BLaER1 treated with 17β-estradiol and CSF1 and Interleukin-3, amounts not matched to agents 10 nM and 100 nM (cell line): ENCODE data around the gene NFX1.
"Not testable (repeated sequence)": the region's sequence is repeated elsewhere in the genome, so short reads cannot be mapped to it uniquely, and the experiment has no call there.

Experiments
- H3K27ac ChIP-seq, 11 experiments: shearing (Covaris generic); formaldehyde crosslinking; 2 replicates each; pipeline ENCODE4 v1.8.1; 2022
- H3K27me3 ChIP-seq, 11 experiments: shearing (Covaris generic); formaldehyde crosslinking; 2 replicates each; pipeline ENCODE4 v1.8.1; 2022
- H3K36me3 ChIP-seq, 11 experiments: shearing (Covaris generic); formaldehyde crosslinking; 2 replicates each; pipeline ENCODE4 v1.8.1; 2022
- H3K4me1 ChIP-seq, 10 experiments: shearing (Covaris generic); formaldehyde crosslinking; 2 replicates each; pipeline ENCODE4 v1.8.1; 2022
- H3K4me2 ChIP-seq, 11 experiments: shearing (Covaris generic); formaldehyde crosslinking; 2 replicates each; pipeline ENCODE4 v1.8.1; 2022
- H3K4me3 ChIP-seq, 10 experiments: shearing (Covaris generic); formaldehyde crosslinking; 2 replicates each; pipeline ENCODE4 v1.8.1; 2022
- H3K9ac ChIP-seq, 11 experiments: shearing (Covaris generic); formaldehyde crosslinking; 2 replicates each; pipeline ENCODE4 v1.8.1; 2022
- H3K9me3 ChIP-seq, 11 experiments: shearing (Covaris generic); formaldehyde crosslinking; replicated peaks in 1 of 11; 2 replicates each; pipeline ENCODE4 v1.8.1; 2022
- H4K20me1 ChIP-seq, 11 experiments: shearing (Covaris generic); formaldehyde crosslinking; 2 replicates each; pipeline ENCODE4 v1.8.1; 2022
- Cebpa-rat ChIP-seq, 11 experiments: shearing (Covaris generic); IDR thresholded peaks; 2 replicates each; pipeline ENCODE4 v1.8.1; 2022

NFX1 gene

GRCh38 chr9:33304362-33304761 is 14.0 kb downstream of the NFX1 start:
- H3K27ac ChIP-seq: peak overlapping the region in 6 of 11 experiments; percentile 5 to 69 (median 46); a peak in 8 of 22 replicates
- H3K36me3 ChIP-seq: peaks cover 99 to 100% (median 100%) of the 10 kb centered on the region in 11 experiments
- peak overlapping the region in 1 of 11 experiments; percentile 39; a peak in 5 of 22 replicates for H3K9ac ChIP-seq
- no peaks in the 10 kb centered on the region for H3K27me3 ChIP-seq
- no peaks in the 10 kb centered on the region for H3K9me3 ChIP-seq
- H3K4me3 ChIP-seq: no peak overlapping the region
- peaks cover 3 to 45% (median 17%) of the 10 kb centered on the region in 10 experiments; a peak in 19 of 20 replicates for H3K4me1 ChIP-seq
- peaks cover 12 to 93% (median 51%) of the 10 kb centered on the region in 11 experiments; a peak in 18 of 22 replicates for H4K20me1 ChIP-seq
- peak overlapping the region in 5 of 11 experiments; percentile 47 to 61 (median 48); a peak in 10 of 22 replicates for H3K4me2 ChIP-seq
- no peak for TF ChIP-seq Cebpa-rat (IDR thresholded peaks at IDR 0.05)

GRCh38 chr9:33306037-33306436 is 15.7 kb downstream of the NFX1 start:
- Histone ChIP-seq H3K9ac (no peak overlapping the region), H3K9me3 (no peaks in the 10 kb centered on the region), H3K4me1 (peaks cover 0 to 28% (median 11%) of the 10 kb centered on the region in 10 experiments; a peak in 12 of 20 replicates), H3K27ac (peak overlapping the region in 2 of 11 experiments; percentile 56 to 69; a peak in 2 of 22 replicates), H3K27me3 (no peaks in the 10 kb centered on the region), H4K20me1 (peaks cover 11 to 92% (median 39%) of the 10 kb centered on the region in 11 experiments; a peak in 18 of 22 replicates), H3K36me3 (peaks cover 100% of the 10 kb centered on the region in 11 experiments), H3K4me2 (no peak overlapping the region), H3K4me3 (no peak overlapping the region)
- TF ChIP-seq Cebpa-rat (IDR thresholded peaks at IDR 0.05): no peak

GRCh38 chr9:33307067-33307466 is 16.8 kb downstream of the NFX1 start:
- Histone ChIP-seq H3K4me1 (peaks cover 0 to 28% (median 11%) of the 10 kb centered on the region in 10 experiments; a peak in 12 of 20 replicates), H3K27me3 (no peaks in the 10 kb centered on the region), H4K20me1 (peaks cover 10 to 84% (median 49%) of the 10 kb centered on the region in 11 experiments; a peak in 18 of 22 replicates), H3K9ac (no peak overlapping the region), H3K27ac (no peak overlapping the region), H3K4me3 (no peak overlapping the region), H3K9me3 (no peaks in the 10 kb centered on the region), H3K36me3 (peaks cover 100% of the 10 kb centered on the region in 11 experiments), H3K4me2 (no peak overlapping the region)
- no peak for TF ChIP-seq Cebpa-rat (IDR thresholded peaks at IDR 0.05)

- Histone ChIP-seq H3K9me3 (no peaks in the 10 kb centered on the region), H4K20me1 (peaks cover 10 to 59% (median 42%) of the 10 kb centered on the region in 11 experiments; a peak in 18 of 22 replicates), H3K4me1 (peaks cover 0 to under 1% (median 0%) of the 10 kb centered on the region in 10 experiments; a peak in 2 of 20 replicates), H3K9ac (no peak overlapping the region), H3K27ac (no peak overlapping the region), H3K4me2 (no peak overlapping the region), H3K4me3 (no peak overlapping the region), H3K27me3 (no peaks in the 10 kb centered on the region), H3K36me3 (peaks cover 100% of the 10 kb centered on the region in 11 experiments)
- no peak for TF ChIP-seq Cebpa-rat (IDR thresholded peaks at IDR 0.05)
Observed at GRCh38 chr9:33309903-33310302, 19.6 kb downstream of the NFX1 start.

GRCh38 chr9:33310748-33311147 is 20.4 kb downstream of the NFX1 start:
- H3K4me2 ChIP-seq: no peak overlapping the region
- H3K36me3 ChIP-seq: peaks cover 100% of the 10 kb centered on the region in 11 experiments
- no peak overlapping the region for H3K27ac ChIP-seq
- H4K20me1 ChIP-seq: peaks cover 10 to 58% (median 43%) of the 10 kb centered on the region in 11 experiments; a peak in 18 of 22 replicates
- H3K4me3 ChIP-seq: no peak overlapping the region
- no peaks in the 10 kb centered on the region for H3K4me1 ChIP-seq
- 0 out of 22 replicates have a peak overlapping the region, but pooled peaks of 1 of the 11 experiments have one; percentile 12 for H3K9ac ChIP-seq
- no peak for TF ChIP-seq Cebpa-rat (IDR thresholded peaks at IDR 0.05)
- H3K27me3 ChIP-seq: no peaks in the 10 kb centered on the region
- no peaks in the 10 kb centered on the region for H3K9me3 ChIP-seq

GRCh38 chr9:33311953-33312352 is 21.6 kb downstream of the NFX1 start:
- H3K27me3 ChIP-seq: no peaks in the 10 kb centered on the region
- no peak overlapping the region for H3K27ac ChIP-seq
- peaks cover 100% of the 10 kb centered on the region in 11 experiments for H3K36me3 ChIP-seq
- H4K20me1 ChIP-seq: peaks cover 10 to 66% (median 34%) of the 10 kb centered on the region in 11 experiments; a peak in 17 of 22 replicates
- no peak overlapping the region for H3K4me2 ChIP-seq
- H3K9me3 ChIP-seq: no peaks in the 10 kb centered on the region
- no peak overlapping the region for H3K9ac ChIP-seq
- no peak overlapping the region for H3K4me3 ChIP-seq
- no peaks in the 10 kb centered on the region for H3K4me1 ChIP-seq
- no peak for TF ChIP-seq Cebpa-rat (IDR thresholded peaks at IDR 0.05)

GRCh38 chr9:33315371-33315770 is 25.1 kb downstream of the NFX1 start:
- Histone ChIP-seq H3K27me3 (no peaks in the 10 kb centered on the region), H3K9ac (no peak overlapping the region), H3K9me3 (no peaks in the 10 kb centered on the region), H3K36me3 (peaks cover 98 to 100% (median 100%) of the 10 kb centered on the region in 11 experiments), H3K4me3 (no peak overlapping the region), H3K4me2 (no peak overlapping the region), H3K4me1 (peaks cover 0 to 6% (median 0%) of the 10 kb centered on the region in 10 experiments; a peak in 1 of 20 replicates), H3K27ac (0 out of 22 replicates have a peak overlapping the region, but pooled peaks of 2 of the 11 experiments have one; percentile 3 to 23), H4K20me1 (peaks cover 0 to 44% (median 17%) of the 10 kb centered on the region in 11 experiments; a peak in 14 of 22 replicates)
- TF ChIP-seq Cebpa-rat (IDR thresholded peaks at IDR 0.05): no peak

- H3K4me2 ChIP-seq, H3K9ac ChIP-seq, H3K9me3 ChIP-seq, H3K27ac ChIP-seq, H3K27me3 ChIP-seq, H3K4me1 ChIP-seq, H3K4me3 ChIP-seq: not testable (repeated sequence)
- peaks cover 98 to 100% (median 100%) of the 10 kb centered on the region in 11 experiments for H3K36me3 ChIP-seq
- H4K20me1 ChIP-seq: peaks cover 0 to 28% (median 16%) of the 10 kb centered on the region in 11 experiments; a peak in 10 of 22 replicates
Observed at GRCh38 chr9:33317136-33317535, 26.8 kb downstream of the NFX1 start.

GRCh38 chr9:33318225-33318624 is 27.9 kb downstream of the NFX1 start:
- H3K9me3 ChIP-seq: no peaks in the 10 kb centered on the region

More at GRCh38 chr9:33318225-33318624, 27.9 kb downstream of the NFX1 start:
- TF ChIP-seq Cebpa-rat (IDR thresholded peaks at IDR 0.05): no peak
- Histone ChIP-seq H3K4me3 (no peak overlapping the region), H3K9ac (no peak overlapping the region), H3K36me3 (peaks cover 98 to 100% (median 100%) of the 10 kb centered on the region in 11 experiments), H3K27ac (no peak overlapping the region), H3K4me2 (no peak overlapping the region), H4K20me1 (peaks cover 0 to 28% (median 14%) of the 10 kb centered on the region in 11 experiments; a peak in 9 of 22 replicates), H3K27me3 (no peaks in the 10 kb centered on the region), H3K4me1 (peaks cover 0 to 7% (median 0%) of the 10 kb centered on the region in 10 experiments; a peak in 1 of 20 replicates)
